HG03460 (cell line): ENCODE results near the gene MAP9.
"Not testable (repeated sequence)": the region's sequence is repeated elsewhere in the genome, so short reads cannot be mapped to it uniquely, and the experiment has no call there.

Experiments used
- ATAC-seq: cut with Tn5 transposase; IDR thresholded peaks from one replicate; pipeline ENCODE4 v1.9.1; 2021; ENCODE audit not compliant: unreplicated experiment

Gene MAP9

DNA sequence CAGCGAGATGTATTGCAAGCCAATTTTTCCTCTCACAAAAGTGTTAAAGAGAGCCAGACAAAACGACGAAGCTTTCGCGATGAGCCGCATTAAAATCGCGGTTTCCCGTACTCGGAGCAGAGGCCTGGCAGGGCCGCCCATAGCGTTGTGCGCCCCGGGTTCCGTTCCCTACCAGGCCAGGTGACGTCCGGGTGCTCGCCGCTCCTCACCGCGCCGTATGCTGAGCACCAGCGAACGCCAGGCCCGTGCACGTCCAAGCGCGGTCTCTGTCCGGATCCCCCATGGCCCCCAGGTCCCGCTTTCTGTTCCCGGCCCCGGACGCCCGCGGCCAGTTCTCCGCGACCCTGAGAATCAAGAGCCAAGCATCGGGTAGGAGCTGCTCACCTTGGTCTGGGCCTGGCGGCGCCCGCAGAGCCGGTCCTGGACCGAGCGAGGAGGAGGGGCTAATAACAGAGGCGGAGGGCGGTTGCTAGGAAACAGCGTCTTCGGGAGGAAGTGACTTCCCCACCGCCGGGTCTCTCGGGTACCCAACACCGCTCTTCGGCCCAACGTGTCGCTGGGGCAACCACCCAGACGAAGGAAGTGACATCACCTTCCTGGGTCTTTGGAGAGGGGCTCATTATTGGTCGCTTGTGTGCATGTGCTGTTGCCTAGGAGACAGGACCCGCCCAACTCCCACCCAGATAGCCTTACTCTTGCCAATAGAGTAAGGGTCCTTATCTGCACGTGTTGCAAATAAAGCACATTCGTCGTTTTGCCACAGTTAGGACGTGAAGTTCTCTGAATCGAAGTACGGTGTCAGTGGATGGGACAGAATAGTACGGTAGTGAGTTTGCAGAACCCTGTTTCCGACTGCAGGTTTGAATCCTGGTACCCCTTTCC lies at the start of gene MAP9:
Gene MAP9 (minus strand): TSS at position 579 of the 882 bp plus-strand sequence. CDS start 1,115 bp downstream, outside the sequence.
- ATAC-seq, result peak; percentile 98

DNA sequence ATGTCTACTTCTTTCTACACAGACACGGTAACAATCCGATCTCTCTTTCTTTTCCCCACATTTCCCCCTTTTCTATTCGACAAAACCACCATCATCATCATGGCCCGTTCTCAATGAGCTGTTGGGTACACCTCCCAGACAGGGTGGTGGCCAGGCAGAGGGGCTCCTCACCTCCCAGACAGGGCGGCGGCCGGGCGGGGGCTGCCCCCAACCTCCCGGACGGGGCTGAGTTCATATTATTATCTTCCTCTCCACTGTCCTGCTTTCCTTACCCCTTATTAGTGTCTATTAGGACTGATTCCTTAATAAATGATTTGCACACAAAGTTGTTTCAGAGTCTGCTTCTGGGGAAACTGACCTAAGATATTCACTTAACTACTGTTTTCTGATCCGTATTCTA lies 48.0 kb upstream of the MAP9 start:
- ATAC-seq, result not testable (repeated sequence)

DNA sequence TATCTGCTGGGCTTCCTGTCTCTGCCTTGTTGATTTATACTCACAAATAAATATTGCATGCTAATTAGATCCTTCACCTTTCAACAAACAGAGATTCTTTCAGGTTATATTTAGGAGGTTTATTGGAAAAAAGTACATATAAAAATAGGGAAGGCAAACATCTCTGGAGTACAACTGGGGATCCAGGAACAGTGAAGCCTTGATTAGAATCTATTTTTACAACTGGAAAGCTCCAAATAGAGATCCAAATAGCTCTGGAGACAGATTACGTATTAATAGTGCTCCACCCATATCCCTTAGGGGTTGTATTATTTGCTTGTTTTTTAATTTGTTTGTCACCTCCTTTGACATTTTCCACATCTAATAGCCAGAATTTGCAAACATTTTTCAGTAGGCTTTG lies 46.9 kb upstream of the MAP9 start:
- ATAC-seq, result no peak

DNA sequence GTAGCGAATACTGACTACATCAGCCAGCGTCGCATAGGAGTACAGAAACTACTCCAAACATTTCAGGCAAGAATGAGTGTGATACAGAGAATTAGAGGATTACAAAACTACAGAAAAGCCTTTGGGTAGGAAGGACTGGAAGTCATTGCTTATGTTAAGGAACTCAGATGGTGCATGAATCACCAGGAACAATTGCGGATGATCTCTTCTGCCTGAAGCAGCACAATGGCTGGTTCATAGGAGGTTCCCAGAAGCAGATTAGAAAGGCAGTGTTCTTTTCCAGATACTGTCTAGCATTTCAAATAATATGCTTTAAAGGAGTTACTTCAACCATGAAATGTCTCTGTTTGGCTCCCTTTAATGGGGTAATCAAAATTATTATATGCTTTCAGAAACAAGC lies 42.5 kb upstream of the MAP9 start:
- ATAC-seq, result no peak

DNA sequence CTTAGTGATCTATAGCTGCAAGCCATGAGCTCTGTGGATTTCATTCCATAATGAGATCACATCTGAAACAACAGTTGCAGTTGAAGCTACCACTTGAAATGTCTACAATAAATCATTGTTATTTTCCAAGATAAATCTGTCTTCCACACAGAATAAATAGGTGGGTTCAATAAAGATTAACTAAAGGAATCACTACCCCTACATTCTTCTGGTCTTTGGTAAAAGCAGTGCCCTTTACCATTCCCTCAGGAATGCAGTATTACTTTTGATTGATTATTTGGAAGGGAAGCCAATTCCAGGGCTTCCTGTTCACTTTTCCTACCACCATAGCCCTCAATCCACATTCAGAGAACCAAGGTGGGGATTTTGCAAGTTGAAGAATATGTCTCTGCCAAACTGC lies 38.9 kb upstream of the MAP9 start:
- ATAC-seq, result no peak

DNA sequence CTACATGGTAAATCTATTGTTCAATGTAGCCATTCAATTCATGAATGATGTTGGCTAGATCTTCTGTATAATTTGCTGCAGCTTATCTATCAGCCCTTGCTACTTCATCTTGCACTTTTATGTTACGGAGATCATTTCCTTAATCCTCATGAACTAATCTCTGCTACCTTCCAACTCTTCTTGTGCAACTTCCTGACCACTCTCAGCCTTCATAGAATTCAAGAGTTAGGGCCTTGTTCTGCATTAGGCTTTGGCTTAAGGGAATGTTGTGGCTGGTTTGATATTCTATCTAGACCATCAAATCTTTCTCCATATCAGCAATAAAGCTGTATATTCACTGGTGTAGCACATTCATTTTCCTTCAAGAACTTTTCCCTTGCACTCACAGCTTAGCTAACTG lies 36.7 kb upstream of the MAP9 start:
- no peak for ATAC-seq

DNA sequence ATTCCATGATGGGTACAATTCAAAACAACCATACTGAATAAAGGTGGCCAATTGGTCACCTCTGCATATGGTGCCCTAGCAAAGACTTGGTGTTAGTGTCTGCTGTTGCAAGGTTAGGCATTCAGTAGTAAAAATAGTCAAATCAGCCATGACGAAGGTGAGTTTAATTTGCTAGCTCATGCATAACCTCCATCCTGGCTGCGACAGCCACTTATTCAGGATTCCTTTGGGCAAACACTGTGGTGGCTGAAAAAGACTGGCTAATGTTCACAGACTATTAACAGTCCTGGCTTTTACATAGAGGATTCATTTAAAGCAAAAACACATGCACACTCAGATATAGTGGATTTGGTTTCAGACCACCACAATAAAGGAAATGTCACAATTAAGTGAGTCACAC lies 34.8 kb upstream of the MAP9 start:
- no peak for ATAC-seq

DNA sequence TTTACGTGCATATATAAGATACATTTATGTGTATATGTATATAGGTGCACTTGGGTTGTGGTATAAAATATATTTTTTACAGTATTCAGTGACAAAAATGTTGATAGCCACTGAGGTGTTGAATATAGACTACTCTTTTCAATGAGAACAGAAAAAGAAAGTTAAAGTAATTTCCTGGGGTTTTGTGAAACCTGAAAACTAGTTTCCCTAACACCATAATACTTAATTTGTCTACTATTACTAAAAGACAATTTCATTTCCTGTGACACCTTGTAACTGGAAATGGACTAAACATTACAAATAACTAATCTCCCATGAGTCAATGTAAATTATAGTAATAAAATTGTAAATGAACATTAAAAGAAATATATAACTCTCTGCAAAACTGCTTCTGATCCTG lies 32.0 kb upstream of the MAP9 start:
- ATAC-seq, result no peak

DNA sequence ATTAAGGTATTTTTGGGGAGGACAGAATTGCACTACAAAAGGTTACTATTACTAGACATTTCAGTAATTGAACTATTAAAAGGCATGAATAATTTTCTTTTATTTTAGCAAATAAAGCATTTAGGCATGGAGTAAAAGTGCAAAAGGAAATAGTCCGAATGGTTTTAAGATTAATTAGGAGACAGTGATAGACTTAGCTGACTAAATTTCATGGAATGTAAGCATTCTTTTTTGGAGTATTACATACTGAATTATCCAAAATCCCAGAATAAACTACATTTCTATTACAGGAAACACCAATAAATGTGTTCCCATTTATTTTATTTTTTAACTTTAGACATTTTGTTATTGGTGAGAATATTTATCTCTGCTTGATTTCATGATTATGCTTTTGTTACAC lies 30.7 kb upstream of the MAP9 start:
- ATAC-seq, result no peak

DNA sequence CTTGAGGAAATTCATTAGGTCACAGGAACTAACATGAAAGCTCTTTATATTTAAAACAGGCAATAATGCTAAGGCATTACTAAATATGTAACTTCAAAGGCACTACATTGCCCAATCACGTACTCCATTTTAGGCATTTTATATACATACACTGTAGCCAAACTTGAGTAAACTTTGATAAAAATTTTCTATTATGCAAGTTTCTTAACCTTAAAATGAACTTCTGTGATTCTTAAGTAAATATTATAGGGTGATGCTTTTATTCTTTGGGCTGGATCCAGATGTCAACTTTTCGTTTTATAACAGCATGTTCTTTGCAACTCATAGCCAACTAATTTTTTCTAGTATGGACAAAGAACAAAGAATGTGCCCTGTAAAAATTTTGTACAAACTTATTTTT lies 28.3 kb upstream of the MAP9 start:
- ATAC-seq, result no peak

DNA sequence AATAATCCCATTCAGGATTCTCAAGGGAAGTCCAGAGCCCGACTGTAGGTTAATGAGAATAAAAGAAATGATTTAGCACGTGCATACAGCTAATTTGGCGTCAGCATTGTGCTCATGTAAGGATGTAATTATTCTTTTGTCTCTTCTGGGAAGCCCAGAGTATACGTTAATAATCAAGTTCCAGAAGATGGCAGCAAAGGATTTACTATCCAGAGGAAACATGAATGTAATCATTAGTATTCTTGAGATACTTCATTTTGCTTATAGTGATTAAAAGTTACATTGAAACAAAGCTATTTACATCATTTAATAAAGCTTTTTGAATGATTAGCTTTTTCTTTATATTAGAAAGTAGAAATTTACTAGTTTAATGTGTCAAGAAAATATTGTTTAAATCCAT lies 27.1 kb upstream of the MAP9 start:
- no peak for ATAC-seq

DNA sequence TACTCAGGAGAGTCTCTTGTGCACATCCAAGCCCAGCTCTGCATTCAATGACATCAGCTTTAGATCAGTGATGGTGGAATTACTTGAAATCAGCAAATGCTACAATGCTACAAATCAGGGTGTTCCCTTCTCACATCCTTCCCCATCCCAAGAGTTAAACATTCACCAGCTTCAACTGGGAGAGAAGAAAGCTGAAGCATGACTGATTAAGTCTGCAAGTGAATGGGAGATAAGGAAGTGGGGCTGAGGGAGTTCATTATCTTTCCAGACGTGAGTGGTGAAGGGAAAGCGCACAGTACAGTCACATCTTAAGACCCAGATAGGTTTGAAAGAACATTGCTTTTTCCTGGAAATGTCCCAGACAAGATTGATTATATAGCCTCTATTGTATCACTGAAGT lies 26.2 kb upstream of the MAP9 start:
- no peak for ATAC-seq

DNA sequence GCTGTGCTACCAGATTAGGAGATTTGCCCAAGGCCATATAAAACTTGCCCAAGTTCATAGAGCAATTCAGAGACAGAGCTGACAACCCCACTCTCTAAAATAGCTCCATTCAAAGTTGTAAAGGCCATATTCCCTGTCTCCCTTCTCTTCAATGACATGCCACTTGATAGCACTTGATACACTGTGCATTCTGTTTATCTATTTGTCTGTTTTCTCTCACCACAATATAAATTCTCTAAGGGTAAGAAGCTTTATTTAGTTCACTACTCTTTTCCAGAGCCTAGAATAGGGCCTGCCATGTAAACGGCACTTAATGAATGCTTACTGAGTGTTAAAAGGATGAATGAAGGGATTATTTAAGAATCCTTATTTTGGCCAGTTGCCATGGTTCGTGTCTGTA lies 24.1 kb upstream of the MAP9 start:
- ATAC-seq, result no peak

DNA sequence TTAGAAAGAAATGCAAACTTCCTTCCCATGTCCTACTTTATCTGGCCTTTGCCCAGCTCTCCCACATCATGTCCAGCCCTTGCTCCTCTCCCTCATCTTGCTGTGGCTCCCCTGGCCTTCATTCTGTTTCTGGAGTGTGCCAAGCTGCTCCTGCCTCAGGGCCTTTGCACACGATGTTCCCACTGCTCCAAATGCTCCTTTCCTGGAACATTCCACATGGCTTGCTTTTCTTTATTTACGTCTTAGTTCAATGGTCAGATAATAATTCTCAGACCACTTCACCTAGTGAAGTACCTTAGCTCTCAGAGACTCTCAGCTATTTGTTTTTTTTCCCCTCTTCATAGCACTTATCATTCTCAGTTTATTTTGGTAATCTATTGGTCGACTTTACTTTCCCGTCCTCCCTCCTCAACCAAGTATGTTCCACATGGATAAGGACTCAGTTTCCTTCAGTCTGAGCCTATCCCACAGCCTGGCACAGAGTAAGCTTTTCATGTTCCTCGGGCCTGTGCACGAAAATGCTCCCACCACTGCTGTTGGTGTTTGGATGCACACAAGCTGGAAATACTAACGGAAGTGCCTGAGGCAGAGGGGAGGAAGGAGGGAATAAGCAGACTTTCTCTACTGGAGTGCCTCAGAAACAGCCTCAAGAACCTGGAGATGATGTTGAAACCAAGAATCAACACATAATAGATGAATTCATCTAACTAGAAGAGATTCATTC lies 23.4 kb upstream of the MAP9 start:
- ATAC-seq, result no peak

DNA sequence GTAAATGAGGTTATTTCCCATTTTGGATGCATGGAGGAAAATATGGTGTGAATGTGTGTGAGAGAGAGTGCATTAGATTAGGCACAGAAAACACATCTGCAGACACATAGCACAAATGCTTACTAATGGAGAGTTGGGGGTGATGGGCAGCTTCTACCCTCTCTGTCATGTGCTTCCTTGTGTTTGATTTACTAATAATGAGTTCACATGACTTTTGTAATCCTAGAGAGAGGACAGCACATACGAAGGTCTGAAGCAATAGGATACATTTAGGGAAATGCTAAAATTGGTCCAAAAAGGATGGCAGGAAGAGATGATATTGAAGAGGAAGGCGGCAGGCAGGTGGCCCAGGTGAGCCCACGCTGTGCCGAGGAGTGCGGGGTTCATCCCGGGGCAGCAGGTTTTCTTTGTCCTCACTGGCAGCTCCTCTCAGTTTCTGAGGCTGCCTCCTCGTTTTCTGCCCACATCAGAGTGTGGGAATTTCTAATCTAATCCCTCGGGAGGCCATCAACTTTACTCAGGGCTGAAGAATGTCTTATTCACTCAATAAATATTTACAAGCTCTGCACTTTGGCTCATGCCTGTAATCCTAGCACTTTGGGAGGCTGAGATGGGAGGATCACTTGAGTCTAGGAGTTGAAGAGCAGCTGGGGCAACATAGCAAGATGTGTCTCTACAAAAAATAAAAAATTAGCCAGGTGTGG lies 15.9 kb upstream of the MAP9 start:
- no peak for ATAC-seq

DNA sequence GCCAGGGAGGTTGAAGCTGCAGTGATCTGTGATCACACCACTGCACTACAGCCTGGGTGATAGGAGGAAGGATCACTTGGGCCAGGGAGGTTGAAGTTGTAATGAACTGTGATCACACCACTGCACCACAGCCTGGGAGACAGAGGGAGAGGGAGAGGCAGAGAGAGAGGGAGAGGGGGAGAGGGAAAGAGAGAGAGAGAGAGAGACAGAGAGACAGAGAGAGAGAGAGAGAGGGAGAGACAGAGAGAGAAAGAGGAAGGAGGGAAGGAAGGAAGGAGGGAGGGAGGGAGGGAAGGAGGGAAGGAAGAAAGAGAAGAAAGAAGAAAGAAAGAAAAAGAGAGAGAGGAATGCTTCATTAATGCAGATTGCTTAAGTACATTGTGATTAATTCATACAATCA lies 15.2 kb upstream of the MAP9 start:
- no peak for ATAC-seq

DNA sequence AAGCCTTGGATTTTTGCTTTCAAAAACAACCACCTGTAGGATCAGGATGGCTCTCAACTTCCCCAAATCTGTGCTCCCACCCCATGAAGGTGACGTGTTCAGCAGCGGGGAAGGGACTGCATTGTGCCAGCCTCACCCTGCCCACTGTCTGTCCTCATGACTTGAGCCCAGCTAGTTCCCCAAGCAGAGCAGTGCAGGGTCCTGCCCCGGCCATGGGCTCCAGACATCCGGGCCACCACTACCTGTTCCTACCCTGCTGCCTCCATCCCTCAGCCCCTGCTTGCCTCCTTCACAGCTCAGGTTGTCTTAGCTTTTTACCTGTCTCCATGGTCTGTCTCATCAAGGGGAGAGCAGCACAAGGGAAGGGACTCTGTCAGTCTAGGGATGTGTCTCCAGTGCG lies 11.4 kb upstream of the MAP9 start:
- ATAC-seq, result no peak

DNA sequence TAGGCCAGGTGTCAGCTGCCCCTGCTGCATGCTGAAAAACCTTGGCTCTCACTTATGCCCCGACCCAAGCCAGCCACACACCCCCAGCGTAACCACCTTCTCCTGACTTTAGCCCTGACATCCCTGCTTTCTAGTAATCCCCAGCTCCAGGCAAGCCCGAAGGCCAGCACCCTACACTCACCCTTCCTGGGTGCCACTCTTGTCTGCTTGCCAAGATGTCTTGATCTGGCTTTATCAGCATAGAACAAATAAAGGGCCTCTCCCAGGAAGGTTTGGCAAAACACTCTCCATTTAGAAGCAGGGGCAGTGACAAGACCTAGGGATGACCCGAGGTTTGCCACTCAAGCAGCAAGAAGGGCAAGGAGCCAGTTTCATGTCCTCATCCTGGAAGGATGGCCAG lies 6.8 kb upstream of the MAP9 start:
- ATAC-seq, result no peak

DNA sequence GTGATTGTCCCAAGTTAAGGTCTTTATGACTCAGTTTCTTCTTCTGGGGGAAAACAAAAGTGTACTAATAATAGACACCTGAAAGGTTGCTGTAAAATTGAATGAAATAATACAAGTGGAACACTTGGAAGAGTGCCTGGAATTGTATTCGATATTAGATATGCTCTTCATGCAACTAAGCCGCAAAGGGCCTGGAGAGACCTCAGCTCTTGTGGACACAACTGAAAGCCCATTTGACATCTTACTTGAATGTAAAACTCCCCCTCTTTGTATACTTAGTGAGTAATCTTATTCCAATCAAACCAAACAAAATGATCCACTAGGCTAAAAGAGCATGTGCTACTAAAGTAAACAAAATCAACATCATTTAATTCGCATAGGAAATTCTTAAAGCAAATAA lies 511 bp upstream of the MAP9 start:
- no peak for ATAC-seq

DNA sequence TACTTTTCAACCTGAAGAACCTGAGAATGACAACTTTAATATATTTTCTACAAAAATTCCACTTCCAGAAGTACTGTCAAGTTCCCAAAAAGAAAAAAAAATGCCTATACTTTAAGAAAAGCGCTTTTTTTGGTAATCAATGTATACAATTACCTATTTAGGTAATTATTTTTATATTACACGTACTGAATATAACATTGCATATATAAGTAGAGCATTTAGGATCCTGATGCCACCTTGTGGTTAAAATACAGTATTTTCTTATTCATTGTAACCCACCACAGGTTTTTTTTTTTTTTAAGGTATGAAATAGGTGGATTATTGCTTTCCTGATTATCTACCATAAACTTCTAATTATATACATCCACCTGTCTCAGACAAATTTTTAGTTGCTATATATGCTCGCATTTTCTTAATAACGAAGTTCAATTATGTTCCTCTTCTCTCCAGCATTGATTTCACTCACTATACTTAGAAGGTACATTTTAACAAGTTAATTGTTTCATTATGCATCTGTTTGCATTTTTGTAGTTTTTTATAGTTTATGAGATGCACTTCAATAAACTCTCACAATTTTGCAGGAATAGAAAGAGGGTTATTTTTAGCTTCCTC lies 5.2 kb downstream of the MAP9 start:
- no peak for ATAC-seq

DNA sequence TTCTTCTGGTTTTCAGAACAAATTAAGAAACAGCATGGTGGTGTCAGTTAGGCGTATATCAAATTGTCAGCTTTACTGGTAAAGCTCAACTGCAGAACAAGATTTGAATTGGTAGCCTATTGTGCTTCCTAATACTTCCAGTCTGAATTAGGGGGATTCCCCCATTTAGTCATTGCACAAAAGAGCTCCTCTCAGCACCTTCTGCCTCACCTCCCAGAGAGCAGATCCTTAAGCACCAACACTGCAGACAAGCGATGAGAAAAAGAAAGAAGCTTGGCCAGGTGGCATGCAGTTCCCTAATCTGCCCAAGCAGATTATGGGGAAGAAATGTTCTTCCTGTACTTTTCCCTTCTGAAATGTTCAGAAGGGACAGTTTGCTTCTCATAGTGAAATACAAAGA lies 9.2 kb downstream of the MAP9 start:
- no peak for ATAC-seq
